Measurements from ENCODE around the gene C6orf89.

GRCh38 chr6:36865835-36866234 is 19.9 kb upstream of the C6orf89 start:
- TF ChIP-seq ZNF274 (IDR thresholded peaks at IDR 0.05; ENCODE audit: low read depth, low read length) (no peak), YY1 (IDR thresholded peaks at IDR 0.05; ENCODE audit: insufficient read depth, insufficient read length) (no peak), SUZ12 (IDR thresholded peaks at IDR 0.05; ENCODE audit: extremely low read depth, insufficient read depth, insufficient read length) (no peak)
